GM23338 (cell line): ENCODE measurements around the gene KLF1. TPM values are rescaled to one million over a fixed set of nuclear protein-coding genes. Genes with fewer than 3 reads are reported as not detected.
A peak's percentile ranks its signal among the peaks of the same experiment; 100 is the strongest.

Experiments used
- ATAC-seq: fragments of 200-7000 bp; cut with Tn5 transposase; 3 replicates; pipeline ENCODE4 v1.9.1; 2020
- DNase-seq: peaks from one replicate; pipeline ENCODE4 v3.0.0-alpha.2; 2015; ENCODE audit warnings: low spot score
- H2AFZ ChIP-seq: fragments of 200-600 bp; sonication (generic); 2 replicates; pipeline ENCODE4 v1.8.0; 2016; ENCODE audit warnings: antibody characterized with exemption, mild to moderate bottlenecking, moderate library complexity
- H3F3A ChIP-seq: fragments of 200-600 bp; sonication (generic); replicated peaks from 2 replicates; pipeline ENCODE4 v1.8.0; 2017; ENCODE audit warnings: antibody characterized with exemption, mixed run types, low read depth
- H3K27ac ChIP-seq: fragments of 200-600 bp; sonication (generic); 2 replicates; pipeline ENCODE4 v1.6.1; 2016; ENCODE audit warnings: low read depth
- H3K27me3 ChIP-seq: fragments of 200-600 bp; sonication (generic); 2 replicates; pipeline ENCODE4 v1.8.0; 2016; ENCODE audit warnings: mild to moderate bottlenecking, mixed run types, moderate library complexity; ENCODE audit not compliant: insufficient read depth
- H3K36me3 ChIP-seq: fragments of 200-600 bp; sonication (generic); 2 replicates; pipeline ENCODE4 v1.8.0; 2016; ENCODE audit warnings: mild to moderate bottlenecking; ENCODE audit not compliant: insufficient read depth
- H3K4me1 ChIP-seq: fragments of 200-600 bp; sonication (generic); 2 replicates; pipeline ENCODE4 v1.8.0; 2016; ENCODE audit warnings: mild to moderate bottlenecking, moderate library complexity; ENCODE audit not compliant: insufficient read depth
- H3K4me2 ChIP-seq: fragments of 200-600 bp; sonication (generic); 2 replicates; pipeline ENCODE4 v1.7.1; 2017; ENCODE audit warnings: mixed run types
- H3K4me3 ChIP-seq: fragments of 200-600 bp; sonication (generic); 2 replicates; pipeline ENCODE4 v1.6.1; 2016; ENCODE audit warnings: mixed run types
- H3K79me2 ChIP-seq: fragments of 200-600 bp; sonication (generic); replicated peaks from 2 replicates; pipeline ENCODE4 v1.8.0; 2017; ENCODE audit warnings: mild to moderate bottlenecking; ENCODE audit not compliant: insufficient read depth
- H3K9me2 ChIP-seq: fragments of 200-600 bp; sonication (generic); 2 replicates; pipeline ENCODE4 v1.8.0; 2017; ENCODE audit not compliant: insufficient read depth
- H4K20me1 ChIP-seq: fragments of 200-600 bp; sonication (generic); replicated peaks from 2 replicates; pipeline ENCODE4 v1.8.0; 2017; ENCODE audit warnings: mild to moderate bottlenecking; ENCODE audit not compliant: insufficient read depth
- H3K27ac Mint-ChIP-seq: 2 replicates; pipeline ENCODE4 v1.8.0; 2020; ENCODE audit warnings: inconsistent platforms, mild to moderate bottlenecking, moderate library complexity, mixed read lengths
- H3K27me3 Mint-ChIP-seq: 3 replicates; pipeline ENCODE4 v1.8.0; 2022; ENCODE audit warnings: low read depth, mild to moderate bottlenecking, moderate library complexity, mixed read lengths, inconsistent platforms; ENCODE audit not compliant: insufficient read depth, poor library complexity
- H3K36me3 Mint-ChIP-seq: 3 replicates; pipeline ENCODE4 v1.8.0; 2021; ENCODE audit warnings: low read depth, mild to moderate bottlenecking, inconsistent platforms, moderate library complexity, mixed read lengths
- H3K4me1 Mint-ChIP-seq: 3 replicates; pipeline ENCODE4 v1.8.0; 2020; ENCODE audit warnings: mild to moderate bottlenecking, inconsistent platforms, mixed read lengths
- H3K4me3 Mint-ChIP-seq: 3 replicates; pipeline ENCODE4 v1.8.0; 2021; ENCODE audit warnings: moderate library complexity, mild to moderate bottlenecking, inconsistent platforms, mixed read lengths
- H3K9me3 Mint-ChIP-seq: 3 replicates; pipeline ENCODE4 v1.8.0; 2020; ENCODE audit warnings: moderate library complexity, mild to moderate bottlenecking, inconsistent platforms, mixed read lengths
- CREB1 ChIP-seq: fragments of 250-450 bp; sonication (Bioruptor Pico); IDR thresholded peaks from 2 replicates; pipeline ENCODE4 v1.5.0; 2020; ENCODE audit warnings: low read depth, mild to moderate bottlenecking, moderate library complexity
- CTCF ChIP-seq, 2 experiments: fragments of 200-600 bp in 1 of 2; sonication (generic) in 1 of 2; conservative IDR thresholded peaks; 2 replicates each; pipeline versions ENCODE4 v1.5.1 to v1.6.1; 2016 to 2017; ENCODE audit warnings: antibody characterized with exemption in 2 of 2, low read depth in 2 of 2, mild to moderate bottlenecking in 2 of 2, moderate library complexity in 1 of 2
- EZH2 ChIP-seq: fragments of 200-600 bp; sonication (generic); IDR thresholded peaks from one replicate; pipeline ENCODE4 v1.8.0; 2017; ENCODE audit warnings: antibody characterized with exemption, mild to moderate bottlenecking, low read depth; ENCODE audit not compliant: unreplicated experiment
- EZH2phosphoT487 ChIP-seq: fragments of 200-600 bp; sonication (generic); IDR thresholded peaks from one replicate; pipeline ENCODE4 v1.8.1; 2018; ENCODE audit warnings: antibody characterized with exemption; ENCODE audit not compliant: unreplicated experiment
- JUNB ChIP-seq: IDR thresholded peaks from one replicate; pipeline ENCODE4 v1.6.1; 2016; ENCODE audit warnings: antibody characterized with exemption; ENCODE audit not compliant: unreplicated experiment
- NANOG ChIP-seq: IDR thresholded peaks from 2 replicates; pipeline ENCODE4 v1.6.1; 2016; ENCODE audit warnings: antibody characterized with exemption, borderline replicate concordance
- POLR2AphosphoS5 ChIP-seq: IDR thresholded peaks from 2 replicates; pipeline ENCODE4 v1.6.1; 2016; ENCODE audit warnings: antibody characterized with exemption, low read depth
- REST ChIP-seq: IDR thresholded peaks from one replicate; pipeline ENCODE4 v1.6.1; 2018; ENCODE audit warnings: antibody characterized with exemption; ENCODE audit not compliant: unreplicated experiment
- STAT1 ChIP-seq: IDR thresholded peaks from one replicate; pipeline ENCODE4 v1.6.1; 2016; ENCODE audit warnings: antibody characterized with exemption; ENCODE audit not compliant: unreplicated experiment
- ZNF114 ChIP-seq: fragments of 250-450 bp; sonication (Bioruptor Pico); IDR thresholded peaks from 2 replicates; pipeline ENCODE4 v1.5.0; 2020; ENCODE audit warnings: mild to moderate bottlenecking, moderate library complexity
- ZNF331 ChIP-seq: fragments of 250-450 bp; sonication (Bioruptor Pico); IDR thresholded peaks from 2 replicates; pipeline ENCODE4 v1.5.0; 2020; ENCODE audit warnings: low read depth, mild to moderate bottlenecking, moderate library complexity
- polyA plus RNA-seq: library from polyadenylated mRNA; unstranded; fragments of >200 nt; fragmentation: Nextera tagmentation; extraction: Ambion mirVana; gene quantifications from 2 replicates; pipeline ENCODE4 v1.2.1, GENCODE V29; 2016
- total RNA-seq: library from RNA; depleted of rRNA; stranded (reverse); fragments of >200 nt; shearing (Covaris generic); gene quantifications from 2 replicates; pipeline ENCODE4 v1.2.3, GENCODE V29; 2014

Gene KLF1
- total and polyA plus RNA-seq, 2 experiments from 2014 or later, result 0.74 to 1.1 TPM

GRCh38 chr19:12858041-12858928 lies 28.7 kb downstream of the KLF1 start:
- Histone ChIP-seq H3K27me3 (no peaks in the 10 kb centered on the region), H3F3A (0 out of 2 replicates have a peak, but pooled peaks cover 3% of the 10 kb centered on the region), H3K4me3 (no peak overlapping the region), H3K79me2 (no peaks in the 10 kb centered on the region), H2AFZ (no peak overlapping the region), H3K9me2 (no peaks in the 10 kb centered on the region), H3K4me1 (no peaks in the 10 kb centered on the region), H4K20me1 (no peaks in the 10 kb centered on the region; the same call in 1 of the 2 replicates), H3K27ac (no peak overlapping the region), H3K4me2 (no peak overlapping the region), H3K36me3 (no peaks in the 10 kb centered on the region)
- ATAC-seq (no peak; the same call in 2 of the 3 replicates), DNase-seq (peak; percentile 41)
- TF ChIP-seq POLR2AphosphoS5 (no peak), CTCF (conservative IDR thresholded peaks at IDR 0.05; ENCODE audit: low read depth in 2 of 2) (peak in 1 of 2 experiments; percentile 12; a peak in 1 of 4 replicates)
- Mint-ChIP-seq H3K27ac (no peak overlapping the region), H3K27me3 (peaks cover 4% of the 10 kb centered on the region), H3K4me3 (no peak overlapping the region; the same call in 2 of the 3 replicates), H3K4me1 (no peaks in the 10 kb centered on the region), H3K36me3 (peaks cover 47% of the 10 kb centered on the region), H3K9me3 (no peaks in the 10 kb centered on the region; the same call in 1 of the 3 replicates)

GRCh38 chr19:12856653-12857052 lies 30.3 kb downstream of the KLF1 start:
- no peaks in the 10 kb centered on the region; the same call in 1 of the 3 replicates for H3K9me3 Mint-ChIP-seq
- no peak overlapping the region for H3K4me3 ChIP-seq
- no peaks in the 10 kb centered on the region for H3K79me2 ChIP-seq
- no peak overlapping the region for H3K27ac Mint-ChIP-seq
- H3K27me3 Mint-ChIP-seq, result peaks cover 4% of the 10 kb centered on the region
- H3F3A ChIP-seq, result 0 out of 2 replicates have a peak, but pooled peaks cover 3% of the 10 kb centered on the region
- H3K36me3 ChIP-seq, result no peaks in the 10 kb centered on the region
- no peak overlapping the region for H2AFZ ChIP-seq
- no peaks in the 10 kb centered on the region for H3K9me2 ChIP-seq
- H3K27ac ChIP-seq, result no peak overlapping the region
- no peaks in the 10 kb centered on the region for H3K27me3 ChIP-seq
- no peaks in the 10 kb centered on the region for H3K4me1 Mint-ChIP-seq
- peaks cover 47% of the 10 kb centered on the region for H3K36me3 Mint-ChIP-seq
- H3K4me2 ChIP-seq, result no peak overlapping the region
- no peak overlapping the region for H3K4me3 Mint-ChIP-seq
- H3K4me1 ChIP-seq, result no peaks in the 10 kb centered on the region
- no peaks in the 10 kb centered on the region; the same call in 1 of the 2 replicates for H4K20me1 ChIP-seq
- DNase-seq, result no peak
- ATAC-seq, result no peak
- no peak for TF ChIP-seq STAT1
- TF ChIP-seq ZNF114 (CRISPR knock-in tag), result no peak
- no peak for TF ChIP-seq EZH2
- no peak for TF ChIP-seq NANOG
- TF ChIP-seq POLR2AphosphoS5, result no peak
- no peak for TF ChIP-seq JUNB
- TF ChIP-seq ZNF331 (CRISPR knock-in tag), result no peak
- no peak for TF ChIP-seq CTCF (conservative IDR thresholded peaks at IDR 0.05; ENCODE audit: low read depth in 2 of 2)
- no peak for TF ChIP-seq REST
- TF ChIP-seq EZH2phosphoT487, result no peak
- no peak for TF ChIP-seq CREB1 (CRISPR knock-in tag)
